22Rv1 (cell line): ENCODE data around the gene AKAP6.

Experiments
- CTCF ChIP-seq: fragments of 450-650 bp; IDR thresholded peaks from 2 replicates; pipeline ENCODE4 v1.5.1; 2017; ENCODE audit warnings: mild to moderate bottlenecking
- ZFX ChIP-seq: fragments of 450-650 bp; IDR thresholded peaks from 2 replicates; pipeline ENCODE4 v1.6.1; 2017; ENCODE audit warnings: antibody characterized with exemption, borderline replicate concordance

DNA sequence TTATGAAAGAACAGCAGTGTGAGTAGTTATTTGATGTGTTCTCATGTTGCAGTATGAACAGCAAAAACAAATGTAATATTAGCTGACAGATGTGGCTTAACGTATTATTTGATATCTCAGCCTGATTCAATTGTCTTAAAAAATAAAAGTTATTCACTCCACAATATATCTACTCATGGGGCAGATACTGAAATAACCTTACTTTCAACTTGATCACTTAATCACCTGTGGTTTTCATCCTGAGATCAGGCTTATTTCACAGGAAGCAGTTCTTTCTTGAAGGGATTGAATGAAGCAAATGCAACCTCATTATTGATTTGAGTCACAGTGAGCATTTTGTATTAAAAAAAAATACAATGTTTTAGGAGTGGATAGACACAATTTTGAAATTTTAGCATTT lies 90.3 kb downstream of the AKAP6 start:
- no peak for TF ChIP-seq CTCF
- TF ChIP-seq ZFX, result no peak
